ENCODE data around the gene ANAPC2. TPM values are rescaled to one million over a fixed set of nuclear protein-coding genes. Genes with fewer than 3 reads are reported as not detected.

Gene ANAPC2
- total and polyA plus RNA-seq, 4 donors = 9.3 to 32.6 (median 19.6) TPM

DNA sequence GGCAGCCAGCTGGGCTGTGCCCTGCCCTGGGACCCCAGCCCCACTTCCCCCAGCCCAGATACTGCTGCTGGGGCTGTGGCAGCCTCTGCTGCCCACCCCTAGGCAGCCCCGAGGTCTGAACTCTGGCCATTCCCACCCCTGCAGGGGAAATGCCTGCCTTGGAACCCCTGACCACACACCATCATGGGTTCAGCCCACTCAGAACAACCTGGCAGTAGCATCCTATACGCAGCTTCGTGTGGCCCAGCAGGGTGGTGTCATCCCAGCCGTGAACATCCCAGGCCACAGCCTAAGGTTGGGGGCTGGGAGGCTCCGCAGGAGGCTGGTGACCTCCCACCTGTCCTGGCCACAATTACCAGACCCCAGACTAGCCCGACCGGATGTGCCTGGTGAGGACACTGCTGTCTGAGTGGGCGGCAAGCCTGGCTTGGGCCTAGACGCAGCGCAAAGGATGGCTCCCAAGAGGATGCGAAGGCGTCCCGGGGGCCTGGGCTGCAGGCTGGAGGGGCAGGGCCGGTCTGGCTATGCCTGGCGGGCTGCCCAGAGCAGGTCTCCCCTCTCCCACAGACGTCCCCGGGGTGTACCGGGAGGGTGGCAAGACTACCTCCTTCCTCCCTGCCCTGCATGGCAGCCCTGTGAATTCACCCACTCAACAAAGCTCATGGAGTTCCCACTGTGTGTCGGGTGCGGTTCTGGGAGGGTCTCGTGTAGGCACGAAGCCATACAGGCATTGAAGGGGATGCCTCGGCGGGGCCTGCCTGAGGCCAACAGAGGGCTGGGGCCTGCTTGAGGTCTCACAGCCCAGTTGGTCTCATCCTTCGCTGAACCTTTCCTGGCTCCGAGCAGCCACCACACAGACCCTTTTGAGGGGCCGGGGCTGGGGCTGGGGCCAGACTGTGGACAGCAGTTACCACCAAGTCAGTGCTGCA lies 40.9 kb upstream of the ANAPC2 start (continued):
- TF ChIP-seq, protein P1, sequence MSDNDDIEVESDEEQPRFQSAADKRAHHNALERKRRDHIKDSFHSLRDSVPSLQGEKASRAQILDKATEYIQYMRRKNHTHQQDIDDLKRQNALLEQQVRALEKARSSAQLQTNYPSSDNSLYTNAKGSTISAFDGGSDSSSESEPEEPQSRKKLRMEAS (IDR thresholded peaks at IDR 0.05) = no peak
- TF ChIP-seq ZBTB33 (IDR thresholded peaks at IDR 0.05) (no peak), HNF4G (IDR thresholded peaks at IDR 0.05) (no peak), RXRA (IDR thresholded peaks at IDR 0.05) (no peak), TAF1 (conservative IDR thresholded peaks at IDR 0.05) (no peak)

DNA sequence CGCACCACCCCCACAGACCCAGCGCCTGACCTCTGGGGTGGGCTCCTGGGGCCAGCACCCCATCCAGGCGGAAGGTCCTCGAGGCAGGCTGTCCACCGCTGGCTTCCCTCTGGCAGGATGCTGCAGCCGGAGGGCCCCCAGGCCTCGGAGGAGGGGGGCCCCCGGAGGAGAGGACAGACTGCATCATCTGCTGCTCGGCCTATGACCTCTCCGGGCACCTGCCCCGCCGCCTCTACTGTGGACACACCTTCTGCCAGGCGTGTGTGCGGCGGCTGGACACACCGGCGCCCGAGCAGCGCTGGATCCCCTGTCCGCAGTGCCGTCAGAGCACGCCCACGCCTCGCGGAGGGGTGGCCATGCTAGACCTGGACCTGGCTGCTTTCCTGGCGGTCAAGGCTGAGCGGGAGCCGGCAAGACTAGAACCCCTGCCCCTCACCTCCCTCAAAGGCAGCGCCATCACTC lies 40.2 kb upstream of the ANAPC2 start:
- Histone ChIP-seq H3K9ac (ENCODE audit: low read depth in 1 of 2, low read length in 2 of 2) (no peak overlapping the region), H3K4me1 (ENCODE audit: control insufficient read depth in 4 of 4, insufficient read depth in 4 of 4, low read length in 3 of 4) (peaks cover 4 to 10% (median 6%) of the 10 kb centered on the region in 4 donors), H3K27me3 (ENCODE audit: control insufficient read depth in 4 of 4, insufficient read depth in 4 of 4, low read length in 3 of 4) (no peaks in the 10 kb centered on the region), H3K36me3 (ENCODE audit: control insufficient read depth in 4 of 4, insufficient read depth in 3 of 4, low read depth in 1 of 4, low read length in 3 of 4) (no peaks in the 10 kb centered on the region), H3K9me3 (ENCODE audit: control insufficient read depth in 4 of 4, low read length in 3 of 4) (no peaks in the 10 kb centered on the region), H3K4me3 (ENCODE audit: low read depth in 1 of 3, low read length in 3 of 3) (no peak overlapping the region), H3K27ac (ENCODE audit: low read depth in 1 of 2, low read length in 2 of 2) (no peak overlapping the region)
- DNase-seq (ENCODE audit: low spot score) = no peak
- no peak for TF ChIP-seq CTCF (IDR thresholded peaks at IDR 0.05; ENCODE audit: low read depth, low read length, missing input control)
- TF ChIP-seq REST (IDR thresholded peaks at IDR 0.05) = no peak
- no peak for TF ChIP-seq NR2F2 (IDR thresholded peaks at IDR 0.05)
- no peak for TF ChIP-seq RAD21 (IDR thresholded peaks at IDR 0.05)
- no peak for TF ChIP-seq HNF4A (conservative IDR thresholded peaks at IDR 0.05)
- no peak for TF ChIP-seq FOXA1 (IDR thresholded peaks at IDR 0.05)
- TF ChIP-seq FOXA2 (IDR thresholded peaks at IDR 0.05) = no peak
- no peak for TF ChIP-seq JUND (IDR thresholded peaks at IDR 0.05)
- TF ChIP-seq RXRA (IDR thresholded peaks at IDR 0.05) = no peak
- TF ChIP-seq TAF1 (conservative IDR thresholded peaks at IDR 0.05) = no peak
- TF ChIP-seq, protein P1 (IDR thresholded peaks at IDR 0.05) = no peak
- TF ChIP-seq GABPA (IDR thresholded peaks at IDR 0.05 in 1 of 2, conservative IDR thresholded peaks at IDR 0.05 in 1 of 2) = no peak
- no peak for TF ChIP-seq ZBTB33 (IDR thresholded peaks at IDR 0.05)
- no peak for TF ChIP-seq EGR1 (IDR thresholded peaks at IDR 0.05; ENCODE audit: low read depth in 2 of 2)
- TF ChIP-seq YY1 (IDR thresholded peaks at IDR 0.05) = no peak
- no peak for TF ChIP-seq SP1 (IDR thresholded peaks at IDR 0.05)
- 65% methylated on average over 29 of the region's 29 CpGs for WGBS
